HL-60/S4 treated with phorbol 12-myristate 13-acetate at 8.2 ng/mL for 4 days and 3 days (cell line): ENCODE data around the gene SLC5A5.

ENCODE experiments used
- in situ Hi-C: fragments of 300-500 bp; cut with MboI; formaldehyde crosslinking; loops from 2 replicates; pipeline ENCODE4 v1.15.0; 2022; ENCODE audit warnings: low sequenced_read_pairs

SLC5A5 gene

DNA sequence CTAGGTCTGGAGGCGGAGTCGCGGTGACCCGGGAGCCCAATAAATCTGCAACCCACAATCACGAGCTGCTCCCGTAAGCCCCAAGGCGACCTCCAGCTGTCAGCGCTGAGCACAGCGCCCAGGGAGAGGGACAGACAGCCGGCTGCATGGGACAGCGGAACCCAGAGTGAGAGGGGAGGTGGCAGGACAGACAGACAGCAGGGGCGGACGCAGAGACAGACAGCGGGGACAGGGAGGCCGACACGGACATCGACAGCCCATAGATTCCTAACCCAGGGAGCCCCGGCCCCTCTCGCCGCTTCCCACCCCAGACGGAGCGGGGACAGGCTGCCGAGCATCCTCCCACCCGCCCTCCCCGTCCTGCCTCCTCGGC is at the start of gene SLC5A5:
TSS of gene SLC5A5 (plus strand) at position 68 of the 373 bp plus-strand sequence. CDS start 375 bp downstream, outside the sequence.
- in situ Hi-C loops: no loop called here

DNA sequence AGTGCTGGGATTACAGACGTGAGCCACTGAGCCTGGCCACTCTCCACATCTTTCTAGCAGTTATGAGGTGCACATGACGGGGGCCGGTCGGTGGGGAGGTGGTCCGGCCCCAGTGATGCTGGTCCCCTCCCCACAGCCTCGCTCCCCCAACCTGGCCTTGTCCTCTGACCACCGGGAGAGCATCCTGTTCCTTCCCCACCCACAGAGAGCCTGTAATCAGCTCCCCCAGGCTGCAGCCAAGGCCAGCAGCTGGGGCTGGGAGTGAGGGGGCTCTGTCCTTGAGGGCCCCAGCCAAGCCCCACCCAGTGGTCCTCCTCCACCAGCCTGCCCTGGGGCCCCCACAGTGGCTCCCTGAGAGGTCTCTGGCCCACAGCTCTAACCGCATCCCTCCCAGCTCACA is 47.4 kb upstream of the SLC5A5 start:
- in situ Hi-C loops: no loop called here

GRCh38 chr19:17826508-17827056 is 45.2 kb upstream of the SLC5A5 start:
- in situ Hi-C loops: no loop called here

DNA sequence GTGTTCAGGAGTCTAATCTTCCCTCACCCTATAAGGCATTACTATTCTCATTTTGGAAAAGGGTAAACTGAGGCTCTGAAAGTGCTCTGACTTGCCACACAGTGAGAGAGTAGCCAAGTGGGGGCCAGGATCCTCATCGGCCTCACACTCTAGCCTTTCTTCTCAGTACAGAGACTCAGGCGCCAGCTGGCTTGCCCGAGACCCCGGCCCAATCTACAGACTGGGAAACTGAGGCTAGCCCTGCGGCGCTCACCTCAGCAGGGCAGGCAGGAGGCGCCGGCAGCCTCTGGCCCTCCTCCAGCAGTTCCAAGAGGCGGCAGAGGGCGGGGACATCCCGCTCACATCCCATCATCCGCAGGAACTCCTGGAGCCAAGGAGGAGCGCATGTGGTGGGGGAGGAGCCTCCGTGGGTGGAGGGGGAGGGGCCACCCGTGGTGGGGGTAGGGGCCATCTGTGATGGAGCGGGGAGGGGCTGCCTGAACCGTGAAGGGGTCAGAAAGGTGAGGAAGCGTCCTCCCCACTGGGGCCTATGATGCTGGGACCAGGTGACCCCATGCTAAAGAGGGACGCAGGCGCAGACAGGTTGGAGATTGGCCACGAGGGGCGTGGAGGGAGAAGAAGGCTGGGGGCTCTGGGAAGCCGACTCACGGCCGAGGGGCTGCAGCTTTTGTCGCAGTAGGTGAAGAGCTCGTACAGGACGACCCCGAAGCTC is 41.7 kb upstream of the SLC5A5 start:
- in situ Hi-C loops: no loop called here

- in situ Hi-C loops: no loop called here
These were observed 41.0 kb upstream of the SLC5A5 start for GRCh38 chr19:17830567-17831418.

GRCh38 chr19:17831419-17831888 is 40.3 kb upstream of the SLC5A5 start:
- in situ Hi-C loops: no loop called here

- in situ Hi-C loops: no loop called here
These were observed 39.1 kb upstream of the SLC5A5 start for GRCh38 chr19:17832443-17833208.

DNA sequence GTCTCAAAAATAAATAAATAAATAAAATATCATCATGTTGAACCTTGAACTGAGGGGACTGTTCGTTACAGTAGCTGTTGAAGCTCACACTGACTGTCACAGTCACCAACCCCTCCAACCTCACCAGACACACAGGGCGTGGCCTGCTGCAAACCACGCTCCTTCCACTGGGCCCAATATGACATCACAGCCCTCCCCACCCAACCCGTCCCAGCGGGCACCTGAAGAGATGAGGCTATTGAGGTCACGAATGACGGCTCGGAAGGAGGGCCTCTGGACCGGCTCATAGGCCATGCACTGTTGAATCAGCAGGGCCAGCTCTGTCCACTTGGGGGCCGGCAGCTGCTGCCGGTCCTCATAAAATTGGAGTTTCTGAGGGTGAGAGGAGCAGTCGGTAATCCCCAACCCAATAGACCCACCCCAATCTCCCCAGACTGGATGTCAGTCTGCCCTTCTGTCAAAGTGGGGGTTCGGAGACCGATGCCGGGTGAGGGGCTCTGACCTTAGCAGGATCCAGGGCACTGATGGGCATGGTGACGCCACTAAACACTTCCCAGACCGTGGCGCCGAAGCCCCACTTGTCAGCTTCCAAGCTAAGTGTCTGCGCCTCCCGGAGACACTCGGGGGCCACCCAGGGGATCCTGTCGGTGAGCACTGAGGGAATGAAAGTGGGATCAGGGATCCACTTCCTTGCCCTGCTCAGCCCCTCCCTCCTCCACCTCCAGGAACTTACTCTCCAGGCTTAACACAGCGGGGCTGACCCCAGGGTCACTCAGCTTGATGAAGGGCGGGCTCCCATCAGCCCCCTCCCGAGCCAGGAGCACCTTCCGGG is 37.2 kb upstream of the SLC5A5 start:
- in situ Hi-C loops: no loop called here

- in situ Hi-C loops: no loop called here
These were observed 36.4 kb upstream of the SLC5A5 start for GRCh38 chr19:17835182-17836006.

DNA sequence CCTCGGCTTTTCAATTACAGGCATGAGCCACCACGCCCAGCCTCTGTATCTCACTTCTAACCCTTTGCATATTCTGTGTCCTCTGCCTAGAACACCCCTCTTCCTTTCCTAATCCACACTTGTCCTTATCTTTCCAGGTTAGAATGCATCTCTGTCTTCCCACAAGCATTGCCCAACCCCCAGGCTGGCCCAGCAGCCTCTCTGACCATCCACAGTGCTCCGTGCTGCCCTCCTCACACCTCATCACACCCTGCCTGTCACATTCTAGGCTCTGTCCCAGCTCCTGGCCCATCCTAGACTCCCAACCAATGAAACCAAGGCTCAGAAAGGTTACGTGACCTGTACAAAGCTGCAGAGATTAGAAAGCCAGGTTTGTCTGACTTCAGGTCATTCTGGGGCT is 35.2 kb upstream of the SLC5A5 start:
- in situ Hi-C loops: no loop called here

- in situ Hi-C loops: no loop called here
These were observed 33.8 kb upstream of the SLC5A5 start for GRCh38 chr19:17837972-17838371.

GRCh38 chr19:17840019-17840418 is 31.7 kb upstream of the SLC5A5 start:
- in situ Hi-C loops: no loop called here

- in situ Hi-C loops: no loop called here
These were observed 30.4 kb upstream of the SLC5A5 start for GRCh38 chr19:17841371-17841809.

- in situ Hi-C loops: no loop called here
These were observed 29.7 kb upstream of the SLC5A5 start for GRCh38 chr19:17841810-17842662.

DNA sequence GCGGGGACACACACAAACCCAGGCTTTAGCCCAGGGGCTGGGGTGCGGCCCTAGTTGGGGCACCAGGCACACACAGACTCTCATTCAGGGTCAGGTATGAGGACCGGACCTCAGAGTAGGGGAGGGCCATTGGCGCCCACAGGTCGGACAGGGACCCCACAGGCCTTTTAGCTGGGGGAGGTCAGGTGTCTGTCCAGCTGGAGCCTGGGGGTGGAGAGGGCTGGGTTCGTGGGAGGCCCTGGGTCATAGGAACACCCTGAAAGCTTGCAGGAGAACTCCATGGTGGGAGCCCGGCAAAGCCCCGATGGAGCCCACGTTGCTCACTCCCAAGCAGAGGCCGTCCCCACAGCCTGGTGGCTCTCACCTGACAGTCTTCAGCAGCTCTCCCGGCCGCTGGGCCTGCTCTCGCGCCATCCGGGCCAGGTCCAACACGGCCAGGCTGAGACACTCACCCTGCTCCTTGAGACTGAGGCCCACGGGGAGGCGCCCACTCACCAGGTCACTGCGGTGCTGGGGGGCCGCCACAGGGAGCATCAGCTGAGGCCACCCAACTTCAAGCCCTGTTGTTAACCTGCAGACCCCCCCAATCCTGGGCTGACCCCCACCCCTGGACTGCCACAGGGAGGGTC is 29.0 kb upstream of the SLC5A5 start:
- in situ Hi-C loops: no loop called here

DNA sequence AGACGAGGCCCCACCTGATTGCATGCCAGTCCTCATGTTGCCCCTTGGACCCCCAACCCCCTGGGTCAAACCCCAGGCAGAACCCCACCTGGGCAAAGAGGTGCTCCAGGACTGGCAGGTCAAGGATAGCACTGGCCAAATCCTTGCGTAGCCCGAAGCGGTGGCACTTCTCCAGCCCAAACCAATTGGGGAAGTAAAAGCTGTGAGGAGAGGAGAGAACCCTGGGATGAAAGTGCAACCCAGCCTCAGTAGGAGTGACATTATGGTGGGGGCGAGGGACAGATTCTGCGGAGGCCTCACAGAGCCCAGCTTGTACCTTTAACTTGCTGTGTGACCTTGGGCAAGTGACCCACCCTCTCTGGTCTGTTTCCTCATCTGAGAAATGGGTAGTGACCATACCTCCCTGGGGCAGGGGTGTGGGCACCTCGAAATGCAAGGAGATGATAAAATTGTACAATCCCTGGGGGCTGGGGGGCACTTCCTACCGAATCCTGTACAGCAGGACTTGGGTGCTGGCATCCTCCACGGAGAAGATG is 28.4 kb upstream of the SLC5A5 start:
- in situ Hi-C loops: no loop called here

GRCh38 chr19:17843908-17844490 is 27.7 kb upstream of the SLC5A5 start:
- in situ Hi-C loops: no loop called here
